Keratinocyte (primary cell): ENCODE data around the gene MUC2.

Experiments
- EZH2 ChIP-seq: IDR thresholded peaks from one replicate; pipeline ENCODE4 v1.6.1; 2012; ENCODE audit warnings: inconsistent platforms, mild to moderate bottlenecking, low read length, moderate library complexity
- TF ChIP-seq, protein P1 (sequence below), 3 experiments: IDR thresholded peaks in 1 of 3; conservative IDR thresholded peaks in 1 of 3; optimal IDR thresholded peaks in 1 of 3; 2 replicates in 2 of 3; 3 replicates in 1 of 3; pipeline versions ENCODE3 to v1.5.1; 2011; ENCODE audit warnings: low read length in 3 of 3, mild to moderate bottlenecking in 3 of 3, moderate library complexity in 2 of 3, control low read depth in 1 of 3, inconsistent platforms in 1 of 3; ENCODE audit not compliant: insufficient read depth in 2 of 3; ENCODE audit errors: extremely low read depth in 1 of 3

DNA sequence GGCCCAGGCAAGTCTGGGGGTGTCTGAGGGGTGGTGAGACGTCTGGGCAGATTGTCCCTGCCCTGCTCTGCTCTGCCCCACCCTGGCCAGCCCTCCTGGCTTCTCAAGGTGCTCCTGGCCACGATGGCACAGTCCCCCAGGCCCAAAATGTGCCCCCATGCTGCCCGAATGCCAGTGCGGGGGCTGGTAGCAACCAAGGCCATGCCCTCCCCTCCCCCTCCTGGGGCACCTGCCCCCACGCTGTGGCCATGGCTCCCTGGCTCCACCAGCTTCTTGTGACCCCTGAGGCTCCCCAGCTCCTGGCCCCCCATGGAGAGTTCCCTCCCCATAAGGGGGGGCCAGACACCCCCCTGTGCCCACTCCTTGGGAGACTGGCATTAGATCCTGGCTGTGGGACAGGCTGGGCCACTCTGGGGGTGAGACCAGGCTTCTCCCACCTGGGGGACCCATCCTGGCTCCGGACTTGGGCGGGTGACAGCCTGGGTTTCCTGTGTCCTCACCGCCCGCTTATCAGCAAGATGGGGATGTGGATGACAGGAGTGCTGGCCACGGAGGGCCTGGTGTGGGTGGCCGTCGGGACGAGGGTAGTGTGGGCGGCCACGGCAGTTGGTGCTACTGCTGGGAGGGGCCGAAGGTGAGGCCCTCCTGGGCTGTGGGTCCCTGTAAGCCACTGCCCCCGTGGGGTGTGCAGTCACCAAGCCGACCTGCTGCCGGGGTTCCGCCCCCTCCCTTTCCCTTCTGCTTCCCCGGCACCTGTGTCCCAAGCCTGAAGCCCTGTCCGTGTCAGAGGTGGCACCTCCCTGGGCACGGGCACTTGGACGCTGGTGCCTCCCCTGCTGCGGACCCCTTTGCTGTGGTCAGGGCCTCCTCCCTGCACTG is 22.3 kb upstream of the MUC2 start:
- TF ChIP-seq, protein P1, sequence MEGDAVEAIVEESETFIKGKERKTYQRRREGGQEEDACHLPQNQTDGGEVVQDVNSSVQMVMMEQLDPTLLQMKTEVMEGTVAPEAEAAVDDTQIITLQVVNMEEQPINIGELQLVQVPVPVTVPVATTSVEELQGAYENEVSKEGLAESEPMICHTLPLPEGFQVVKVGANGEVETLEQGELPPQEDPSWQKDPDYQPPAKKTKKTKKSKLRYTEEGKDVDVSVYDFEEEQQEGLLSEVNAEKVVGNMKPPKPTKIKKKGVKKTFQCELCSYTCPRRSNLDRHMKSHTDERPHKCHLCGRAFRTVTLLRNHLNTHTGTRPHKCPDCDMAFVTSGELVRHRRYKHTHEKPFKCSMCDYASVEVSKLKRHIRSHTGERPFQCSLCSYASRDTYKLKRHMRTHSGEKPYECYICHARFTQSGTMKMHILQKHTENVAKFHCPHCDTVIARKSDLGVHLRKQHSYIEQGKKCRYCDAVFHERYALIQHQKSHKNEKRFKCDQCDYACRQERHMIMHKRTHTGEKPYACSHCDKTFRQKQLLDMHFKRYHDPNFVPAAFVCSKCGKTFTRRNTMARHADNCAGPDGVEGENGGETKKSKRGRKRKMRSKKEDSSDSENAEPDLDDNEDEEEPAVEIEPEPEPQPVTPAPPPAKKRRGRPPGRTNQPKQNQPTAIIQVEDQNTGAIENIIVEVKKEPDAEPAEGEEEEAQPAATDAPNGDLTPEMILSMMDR (optimal IDR thresholded peaks at IDR 0.05 in 1 of 3, IDR thresholded peaks at IDR 0.05 in 1 of 3, conservative IDR thresholded peaks at IDR 0.05 in 1 of 3; ENCODE audit: extremely low read depth in 1 of 3, insufficient read depth in 2 of 3, low read length in 3 of 3): no peak
- no peak for TF ChIP-seq EZH2
